SK-N-SH (cell line): ENCODE data around the gene NOD1. TPM values are rescaled to one million over a fixed set of nuclear protein-coding genes. Genes with fewer than 3 reads are reported as not detected.
A peak's percentile ranks its signal among the peaks of the same experiment; 100 is the strongest.

Experiments used
- CTCF ChIA-PET: fragments of 300-600, 350-600 bp; formaldehyde crosslinking; extraction: SDS; loops from one replicate; lab custom pipeline; 2021; lab: Yijun Ruan, JAX
- POLR2A ChIA-PET: fragments of 350-600 bp; sonication (Branson Sonifier 250); formaldehyde crosslinking; extraction: SDS; loops from one replicate; lab custom pipeline; 2020; ENCODE audit warnings: antibody characterized with exemption, inconsistent platforms; lab: Yijun Ruan, JAX
- DNase-seq: peaks from one replicate; pipeline ENCODE4 v3.0.0; 2012
- H2AFZ ChIP-seq: fragments of 200-600 bp; sonication (generic); 2 replicates; pipeline ENCODE4 v1.8.1; 2016; ENCODE audit warnings: antibody characterized with exemption, mild to moderate bottlenecking, low read depth
- H3F3A ChIP-seq: fragments of 200-600 bp; sonication (generic); replicated peaks from 2 replicates; pipeline ENCODE3; 2016; ENCODE audit warnings: antibody characterized with exemption, mild to moderate bottlenecking; ENCODE audit not compliant: insufficient read depth
- H3K27ac ChIP-seq, 2 experiments: fragments of 200-500 bp in 1 of 2; fragments of 200-600 bp in 1 of 2; sonication (Bioruptor generic) in 1 of 2; sonication (generic), shearing (Covaris generic) in 1 of 2; 2 replicates each; pipeline versions ENCODE4 v1.5.1 to v1.6.1; 2014 to 2016; ENCODE audit warnings: low read depth in 2 of 2, inconsistent platforms in 1 of 2, low read length in 1 of 2, mild to moderate bottlenecking in 1 of 2, mixed read lengths in 1 of 2
- H3K27me3 ChIP-seq: fragments of 200-600 bp; sonication (generic), shearing (Covaris generic); 2 replicates; pipeline ENCODE4 v1.6.1; 2016; ENCODE audit warnings: mixed run types; ENCODE audit not compliant: insufficient read depth
- H3K36me3 ChIP-seq, 2 experiments: fragments of 200-500 bp in 1 of 2; fragments of 200-600 bp in 1 of 2; sonication (Bioruptor generic) in 1 of 2; sonication (generic) in 1 of 2; replicated peaks in 1 of 2; 2 replicates each; pipeline versions ENCODE3 to v1.5.1; 2014 to 2016; ENCODE audit warnings: low read length in 1 of 2, mild to moderate bottlenecking in 1 of 2; ENCODE audit not compliant: insufficient read depth in 2 of 2, control insufficient read depth in 1 of 2
- H3K4me1 ChIP-seq, 2 experiments: fragments of 200-500 bp in 1 of 2; fragments of 200-600 bp in 1 of 2; sonication (Bioruptor generic) in 1 of 2; sonication (generic), shearing (Covaris generic) in 1 of 2; 2 replicates each; pipeline versions ENCODE4 v1.5.1 to v1.6.1; 2014 to 2016; ENCODE audit warnings: low read depth in 1 of 2, low read length in 1 of 2, mixed run types in 1 of 2; ENCODE audit not compliant: insufficient read depth in 2 of 2, control insufficient read depth in 1 of 2
- H3K4me2 ChIP-seq: fragments of 200-600 bp; sonication (generic), shearing (Covaris generic); 2 replicates; pipeline ENCODE4 v1.6.1; 2017; ENCODE audit warnings: mixed run types
- H3K4me3 ChIP-seq, 2 experiments: fragments of 200-500 bp in 1 of 2; fragments of 200-600 bp in 1 of 2; sonication (Bioruptor generic) in 1 of 2; sonication (generic), shearing (Covaris generic) in 1 of 2; 2 replicates each; pipeline versions ENCODE4 v1.5.1 to v1.8.1; 2014 to 2016; ENCODE audit warnings: low read depth in 2 of 2, inconsistent platforms in 1 of 2, low read length in 1 of 2, mild to moderate bottlenecking in 1 of 2, mixed read lengths in 1 of 2, moderate library complexity in 1 of 2
- H3K79me2 ChIP-seq: fragments of 200-600 bp; sonication (generic); 2 replicates; pipeline ENCODE4 v1.8.1; 2017; ENCODE audit warnings: mild to moderate bottlenecking; ENCODE audit not compliant: insufficient read depth
- H3K9ac ChIP-seq: fragments of 200-600 bp; sonication (generic); 2 replicates; pipeline ENCODE4 v1.6.1; 2017; ENCODE audit warnings: mixed run types
- H3K9me2 ChIP-seq: fragments of 200-600 bp; sonication (generic); 2 replicates; pipeline ENCODE4 v1.6.1; 2017; ENCODE audit warnings: mixed run types
- H3K9me3 ChIP-seq: fragments of 200-600 bp; sonication (generic); 2 replicates; pipeline ENCODE4 v1.6.1; 2017; ENCODE audit warnings: mixed run types, mild to moderate bottlenecking, moderate library complexity
- H4K20me1 ChIP-seq: fragments of 200-600 bp; sonication (generic); 2 replicates; pipeline ENCODE4 v1.6.1; 2017; ENCODE audit warnings: mild to moderate bottlenecking, mixed run types; ENCODE audit not compliant: insufficient read depth
- ELF1 ChIP-seq: IDR thresholded peaks from 2 replicates; pipeline ENCODE4 v1.4.0; 2012
- EP300 ChIP-seq, 2 experiments: IDR thresholded peaks; 2 replicates each; pipeline versions ENCODE4 v1.4.0 to v1.6.1; 2012; ENCODE audit warnings: borderline replicate concordance in 1 of 2, low read depth in 1 of 2, low read length in 1 of 2
- FOSL2 ChIP-seq: IDR thresholded peaks from 2 replicates; pipeline ENCODE4 v1.4.0; 2012; ENCODE audit warnings: low read depth, mild to moderate bottlenecking, moderate library complexity, borderline replicate concordance
- GATA2 ChIP-seq: sonication (generic); formaldehyde crosslinking; IDR thresholded peaks from 2 replicates; pipeline ENCODE4 v1.5.0; 2020; ENCODE audit warnings: mild to moderate bottlenecking, missing genetic modification reagents
- MEF2A ChIP-seq: IDR thresholded peaks from 2 replicates; pipeline ENCODE4 v1.4.0; 2012; ENCODE audit warnings: low read depth, borderline replicate concordance
- RAD21 ChIP-seq: IDR thresholded peaks from 2 replicates; pipeline ENCODE4 v1.6.1; 2012; ENCODE audit warnings: mild to moderate bottlenecking, low read length
- RXRA ChIP-seq: IDR thresholded peaks from 2 replicates; pipeline ENCODE4 v1.4.0; 2012; ENCODE audit warnings: low read depth, mild to moderate bottlenecking, borderline replicate concordance
- TAF1 ChIP-seq: IDR thresholded peaks from 2 replicates; pipeline ENCODE4 v1.6.1; 2012; ENCODE audit warnings: low read depth, mild to moderate bottlenecking, low read length, moderate library complexity, borderline replicate concordance
- TCF12 ChIP-seq: IDR thresholded peaks from 2 replicates; pipeline ENCODE4 v1.4.0; 2012
- WGBS: methylation state at CpG from one replicate; pipeline ENCODE4 v1.1.6; 2017; ENCODE audit warnings: low lambda C conversion rate; 5-methylcytosine and 5-hydroxymethylcytosine counted together
- polyA plus RNA-seq, 3 experiments: library from polyadenylated mRNA; depleted of rRNA; stranded (reverse); fragments of >200 nt; gene quantifications; 2 replicates each; pipeline ENCODE4 v1.2.3, GENCODE V29; 2012
- TF ChIP-seq, protein P1 (sequence below): IDR thresholded peaks from 2 replicates; pipeline ENCODE4 v1.6.1; 2012; ENCODE audit warnings: mild to moderate bottlenecking, low read depth, low read length, moderate library complexity

Gene NOD1
- polyA plus RNA-seq, 1 of the 3 experiments (the other 2 are of a cell fraction) = 5.5 TPM

DNA sequence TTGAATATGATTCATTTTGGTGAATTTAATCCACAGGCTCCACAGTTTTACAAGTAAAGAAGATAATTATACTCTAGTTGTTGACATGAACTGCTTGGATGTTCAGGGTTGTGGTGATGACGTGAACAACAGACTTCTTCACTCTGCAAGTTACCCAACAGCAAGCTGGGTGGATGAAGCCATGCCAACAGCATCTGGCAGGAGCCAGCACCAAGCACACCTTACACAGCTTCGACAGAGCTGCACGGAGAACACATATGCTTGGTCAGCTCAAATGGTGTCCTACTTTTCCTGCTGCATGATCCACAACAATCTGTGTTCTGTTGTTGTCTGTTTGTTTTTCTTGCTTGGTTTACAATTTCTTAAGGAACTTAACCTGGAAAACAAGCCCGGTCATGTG, 9.8 kb downstream of the NOD1 start (continued):
- TF ChIP-seq, protein P1, sequence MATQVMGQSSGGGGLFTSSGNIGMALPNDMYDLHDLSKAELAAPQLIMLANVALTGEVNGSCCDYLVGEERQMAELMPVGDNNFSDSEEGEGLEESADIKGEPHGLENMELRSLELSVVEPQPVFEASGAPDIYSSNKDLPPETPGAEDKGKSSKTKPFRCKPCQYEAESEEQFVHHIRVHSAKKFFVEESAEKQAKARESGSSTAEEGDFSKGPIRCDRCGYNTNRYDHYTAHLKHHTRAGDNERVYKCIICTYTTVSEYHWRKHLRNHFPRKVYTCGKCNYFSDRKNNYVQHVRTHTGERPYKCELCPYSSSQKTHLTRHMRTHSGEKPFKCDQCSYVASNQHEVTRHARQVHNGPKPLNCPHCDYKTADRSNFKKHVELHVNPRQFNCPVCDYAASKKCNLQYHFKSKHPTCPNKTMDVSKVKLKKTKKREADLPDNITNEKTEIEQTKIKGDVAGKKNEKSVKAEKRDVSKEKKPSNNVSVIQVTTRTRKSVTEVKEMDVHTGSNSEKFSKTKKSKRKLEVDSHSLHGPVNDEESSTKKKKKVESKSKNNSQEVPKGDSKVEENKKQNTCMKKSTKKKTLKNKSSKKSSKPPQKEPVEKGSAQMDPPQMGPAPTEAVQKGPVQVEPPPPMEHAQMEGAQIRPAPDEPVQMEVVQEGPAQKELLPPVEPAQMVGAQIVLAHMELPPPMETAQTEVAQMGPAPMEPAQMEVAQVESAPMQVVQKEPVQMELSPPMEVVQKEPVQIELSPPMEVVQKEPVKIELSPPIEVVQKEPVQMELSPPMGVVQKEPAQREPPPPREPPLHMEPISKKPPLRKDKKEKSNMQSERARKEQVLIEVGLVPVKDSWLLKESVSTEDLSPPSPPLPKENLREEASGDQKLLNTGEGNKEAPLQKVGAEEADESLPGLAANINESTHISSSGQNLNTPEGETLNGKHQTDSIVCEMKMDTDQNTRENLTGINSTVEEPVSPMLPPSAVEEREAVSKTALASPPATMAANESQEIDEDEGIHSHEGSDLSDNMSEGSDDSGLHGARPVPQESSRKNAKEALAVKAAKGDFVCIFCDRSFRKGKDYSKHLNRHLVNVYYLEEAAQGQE = no peak
- TF ChIP-seq RXRA = no peak

DNA sequence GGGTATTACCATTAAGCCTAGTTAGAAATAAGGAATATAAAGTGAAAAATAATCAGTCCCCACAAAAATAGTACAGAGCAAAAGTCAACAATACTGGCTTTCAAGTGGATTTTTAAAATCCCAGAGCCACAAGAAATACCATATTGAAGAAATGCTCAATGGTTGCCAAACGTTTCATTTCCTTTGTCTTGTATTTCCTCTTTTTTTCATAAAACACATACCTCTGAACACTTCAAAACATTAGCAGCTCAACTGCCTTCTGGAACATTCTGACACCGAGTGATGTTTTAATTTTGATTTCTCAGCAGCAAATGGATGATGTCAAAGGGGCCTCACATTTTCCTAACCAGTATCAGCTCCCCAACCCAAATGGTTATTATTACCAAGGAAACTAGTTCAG, 10.5 kb downstream of the NOD1 start:
- H3K27ac ChIP-seq = peak overlapping the region; percentile 81 to 98; a peak in 3 of 4 replicates
- 94% methylated on average over 2 of the region's 2 CpGs for WGBS
- no peaks in the 10 kb centered on the region for H3K9me2 ChIP-seq
- H3K4me2 ChIP-seq = no peak overlapping the region
- CTCF ChIA-PET = interaction anchor here (1.1 to 2.5 kb wide), 2 partner anchors 10 to 39 kb away, joined by 3 to 9 read pairs; partner anchors contain the start of gene NOD1
- H3K4me1 ChIP-seq = peaks cover 14 to 83% of the 10 kb centered on the region in 2 experiments
- H3F3A ChIP-seq = no peaks in the 10 kb centered on the region
- peaks cover 31% of the 10 kb centered on the region for H3K79me2 ChIP-seq
- TF ChIP-seq EP300 (IDR thresholded peaks at IDR 0.05; ENCODE audit: borderline replicate concordance in 1 of 2, low read depth in 1 of 2, low read length in 1 of 2) (no peak), RAD21 (no peak)
- TF ChIP-seq, all 33 proteins: peak for 0
- no peaks in the 10 kb centered on the region for H3K27me3 ChIP-seq
- H3K4me3 ChIP-seq = no peak overlapping the region
- no peaks in the 10 kb centered on the region for H3K9me3 ChIP-seq
- H3K36me3 ChIP-seq = peaks cover 0 to 2% of the 10 kb centered on the region in 2 experiments
- no peak for DNase-seq
- POLR2A ChIA-PET = no interaction called here
- H2AFZ ChIP-seq = no peak overlapping the region
- H4K20me1 ChIP-seq = no peaks in the 10 kb centered on the region
- no peak overlapping the region for H3K9ac ChIP-seq

DNA sequence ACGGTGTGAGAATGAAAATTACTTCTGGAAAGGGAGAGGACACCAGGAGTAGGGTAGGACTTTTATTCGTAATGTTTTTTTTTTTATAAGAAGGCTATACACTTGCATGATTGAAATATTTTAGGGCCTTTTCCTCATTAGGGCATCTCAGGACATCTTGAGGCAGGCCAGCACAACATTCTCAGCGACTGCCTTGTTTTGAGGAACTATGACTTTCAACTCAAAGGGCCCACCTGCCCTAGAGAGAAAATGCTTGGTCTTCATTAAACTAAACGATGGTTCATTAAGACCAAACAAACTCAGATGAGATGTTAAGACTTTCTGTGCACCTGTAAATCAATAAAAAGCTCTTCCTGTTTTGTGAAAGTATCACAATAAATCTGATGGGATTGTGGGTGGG, 11.3 kb downstream of the NOD1 start:
- no peak overlapping the region for H3K4me2 ChIP-seq
- ChIA-PET CTCF (interaction anchor here (1.1 to 2.1 kb wide), 2 partner anchors 38 to 71 kb away, joined by 3 to 6 read pairs; no protein-coding TSS in a partner anchor), POLR2A (no interaction called here)
- H3K9ac ChIP-seq = no peak overlapping the region
- TF ChIP-seq ELF1 (no peak), TAF1 (no peak), GATA2 (CRISPR knock-in tag) (no peak), TCF12 (no peak), FOSL2 (no peak), MEF2A (no peak)
- H3K9me2 ChIP-seq = no peaks in the 10 kb centered on the region
- H3K27ac ChIP-seq = no peak overlapping the region; a peak in 1 of 4 replicates
- no peaks in the 10 kb centered on the region for H3K9me3 ChIP-seq
- H2AFZ ChIP-seq = no peak overlapping the region
- no peaks in the 10 kb centered on the region for H4K20me1 ChIP-seq
- peaks cover 29% of the 10 kb centered on the region for H3K79me2 ChIP-seq
- H3K36me3 ChIP-seq = peaks cover 0 to 2% of the 10 kb centered on the region in 2 experiments
- WGBS = 95% methylated on average over 4 of the region's 4 CpGs
- no peaks in the 10 kb centered on the region for H3F3A ChIP-seq
- no peak overlapping the region for H3K4me3 ChIP-seq
- DNase-seq = no peak
- peaks cover 14 to 75% of the 10 kb centered on the region in 2 experiments for H3K4me1 ChIP-seq
- no peaks in the 10 kb centered on the region for H3K27me3 ChIP-seq
